Measurements from ENCODE around the gene SEC22A.

Gene SEC22A

GRCh38 chr3:123319760-123320159 lies 118.0 kb downstream of the SEC22A start:
- no peak for TF ChIP-seq CTCF (conservative IDR thresholded peaks at IDR 0.05; ENCODE audit: control insufficient read depth, insufficient read depth, low read depth, low read length)
- H3K4me3 ChIP-seq (ENCODE audit: control insufficient read depth, low read depth, low read length), result no peak overlapping the region
- DNase-seq (ENCODE audit: low read depth), result no peak

GRCh38 chr3:123320221-123320620 lies 118.5 kb downstream of the SEC22A start:
- no peak for DNase-seq (ENCODE audit: low read depth)
- no peak for TF ChIP-seq CTCF (conservative IDR thresholded peaks at IDR 0.05; ENCODE audit: control insufficient read depth, insufficient read depth, low read depth, low read length)
- H3K4me3 ChIP-seq (ENCODE audit: control insufficient read depth, low read depth, low read length), result no peak overlapping the region

GRCh38 chr3:123321806-123322205 lies 120.1 kb downstream of the SEC22A start:
- TF ChIP-seq CTCF (conservative IDR thresholded peaks at IDR 0.05; ENCODE audit: control insufficient read depth, insufficient read depth, low read depth, low read length), result no peak
- no peak overlapping the region for H3K4me3 ChIP-seq (ENCODE audit: control insufficient read depth, low read depth, low read length)
- no peak for DNase-seq (ENCODE audit: low read depth)

GRCh38 chr3:123322866-123323265 lies 121.1 kb downstream of the SEC22A start:
- no peak for DNase-seq (ENCODE audit: low read depth)
- TF ChIP-seq CTCF (conservative IDR thresholded peaks at IDR 0.05; ENCODE audit: control insufficient read depth, insufficient read depth, low read depth, low read length), result no peak
- H3K4me3 ChIP-seq (ENCODE audit: control insufficient read depth, low read depth, low read length), result no peak overlapping the region
